HEK293T (cell line): Measurements from ENCODE around the gene MED9.
"Not testable (repeated sequence)": the region's sequence is repeated elsewhere in the genome, so short reads cannot be mapped to it uniquely, and the experiment has no call there.

Source experiments
- CTCF ChIA-PET: fragments of 350-600 bp; formaldehyde crosslinking; extraction: SDS; loops from one replicate; lab custom pipeline; 2021; ENCODE audit warnings: antibody characterized with exemption, inconsistent platforms; lab: Yijun Ruan, JAX
- POLR2A ChIA-PET: fragments of 350-600 bp; formaldehyde crosslinking; extraction: SDS; loops from one replicate; lab custom pipeline; 2020; ENCODE audit warnings: antibody characterized with exemption, inconsistent platforms; lab: Yijun Ruan, JAX
- DNase-seq: peaks from one replicate; pipeline ENCODE4 v3.0.0; 2012; ENCODE audit warnings: mixed read lengths; ENCODE audit errors: extremely low spot score
- ARNT ChIP-seq: fragments of 450-650 bp; IDR thresholded peaks from 2 replicates; pipeline ENCODE4 v1.6.1; 2017; ENCODE audit warnings: mild to moderate bottlenecking
- BHLHE40 ChIP-seq: fragments of 450-650 bp; IDR thresholded peaks from 2 replicates; pipeline ENCODE4 v1.6.1; 2016; ENCODE audit warnings: mild to moderate bottlenecking, moderate library complexity, borderline replicate concordance
- CTBP1 ChIP-seq: fragments of 450-650 bp; IDR thresholded peaks from 2 replicates; pipeline ENCODE4 v1.6.1; 2016; ENCODE audit warnings: borderline replicate concordance
- ELF4 ChIP-seq: fragments of 450-650 bp; IDR thresholded peaks from 2 replicates; pipeline ENCODE4 v1.6.1; 2017; ENCODE audit warnings: antibody characterized with exemption
- FOXA1 ChIP-seq: fragments of 450-650 bp; IDR thresholded peaks from 2 replicates; pipeline ENCODE4 v1.6.1; 2016; ENCODE audit warnings: mild to moderate bottlenecking
- FOXK2 ChIP-seq: fragments of 450-650 bp; IDR thresholded peaks from 2 replicates; pipeline ENCODE4 v1.6.1; 2016; ENCODE audit warnings: mild to moderate bottlenecking
- FOXM1 ChIP-seq: fragments of 450-650 bp; IDR thresholded peaks from 2 replicates; pipeline ENCODE4 v1.6.1; 2017; ENCODE audit warnings: mild to moderate bottlenecking, borderline replicate concordance
- HDGF ChIP-seq: fragments of 450-650 bp; IDR thresholded peaks from 2 replicates; pipeline ENCODE4 v1.6.1; 2017; ENCODE audit warnings: antibody characterized with exemption, borderline replicate concordance
- L3MBTL2 ChIP-seq: fragments of 450-650 bp; conservative IDR thresholded peaks from 2 replicates; pipeline ENCODE4 v1.6.1; 2016; ENCODE audit warnings: mild to moderate bottlenecking
- LEF1 ChIP-seq: fragments of 450-650 bp; IDR thresholded peaks from 2 replicates; pipeline ENCODE4 v1.6.1; 2017; ENCODE audit warnings: mild to moderate bottlenecking, borderline replicate concordance
- NFRKB ChIP-seq: fragments of 450-650 bp; IDR thresholded peaks from 2 replicates; pipeline ENCODE4 v1.6.1; 2016; ENCODE audit warnings: mild to moderate bottlenecking, moderate library complexity
- SP1 ChIP-seq: fragments of 450-650 bp; IDR thresholded peaks from 2 replicates; pipeline ENCODE4 v1.6.1; 2017
- SUZ12 ChIP-seq: fragments of 450-650 bp; IDR thresholded peaks from 2 replicates; pipeline ENCODE4 v1.6.1; 2016; ENCODE audit warnings: mild to moderate bottlenecking
- TARDBP ChIP-seq: fragments of 450-650 bp; IDR thresholded peaks from 2 replicates; pipeline ENCODE4 v1.6.1; 2016
- ZNF384 ChIP-seq: fragments of 450-650 bp; IDR thresholded peaks from 2 replicates; pipeline ENCODE4 v1.6.1; 2016
- TF ChIP-seq, protein P1 (sequence below): fragments of 450-650 bp; IDR thresholded peaks from 2 replicates; pipeline ENCODE4 v1.6.1; 2016

The MED9 gene

GRCh38 chr17:17462048-17462824, 14.6 kb upstream of the MED9 start:
- no peak for DNase-seq
- ChIA-PET POLR2A (interaction anchor here (0.8 kb wide), 1 partner anchor 10 kb away, joined by 3 read pairs; no protein-coding TSS in a partner anchor), CTCF (interaction anchor here (1.3 kb wide), 1 partner anchor 107 kb away, joined by 3 read pairs; no protein-coding TSS in a partner anchor)
- TF ChIP-seq ELF4 (no peak), CTBP1 (no peak), SUZ12 (no peak), TARDBP (no peak), FOXK2 (no peak), FOXM1 (no peak), LEF1 (no peak), SP1 (no peak), HDGF (no peak), L3MBTL2 (no peak), ZNF384 (no peak), NFRKB (no peak), FOXA1 (no peak), ARNT (no peak), BHLHE40 (no peak)
- TF ChIP-seq, protein P1, sequence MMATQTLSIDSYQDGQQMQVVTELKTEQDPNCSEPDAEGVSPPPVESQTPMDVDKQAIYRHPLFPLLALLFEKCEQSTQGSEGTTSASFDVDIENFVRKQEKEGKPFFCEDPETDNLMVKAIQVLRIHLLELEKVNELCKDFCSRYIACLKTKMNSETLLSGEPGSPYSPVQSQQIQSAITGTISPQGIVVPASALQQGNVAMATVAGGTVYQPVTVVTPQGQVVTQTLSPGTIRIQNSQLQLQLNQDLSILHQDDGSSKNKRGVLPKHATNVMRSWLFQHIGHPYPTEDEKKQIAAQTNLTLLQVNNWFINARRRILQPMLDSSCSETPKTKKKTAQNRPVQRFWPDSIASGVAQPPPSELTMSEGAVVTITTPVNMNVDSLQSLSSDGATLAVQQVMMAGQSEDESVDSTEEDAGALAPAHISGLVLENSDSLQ, result no peak

DNA sequence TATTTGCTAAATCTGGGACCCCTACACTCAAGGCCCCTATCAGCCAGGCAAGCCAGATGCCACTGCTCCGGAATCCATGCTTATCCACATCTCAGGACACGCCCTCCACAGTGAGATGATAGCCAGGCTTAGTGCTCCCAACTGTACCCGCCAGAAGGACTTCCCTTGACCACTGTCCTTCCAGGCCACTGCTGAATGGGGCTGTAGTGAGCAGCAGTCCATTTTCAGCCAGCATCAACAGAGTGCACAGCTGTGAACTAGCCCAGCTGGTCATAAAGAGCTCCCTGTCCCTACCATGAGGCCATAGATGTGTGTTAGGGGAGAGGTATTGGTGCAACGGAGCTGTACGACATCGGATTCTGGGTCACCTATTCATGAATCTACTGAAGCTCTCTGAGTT, 13.0 kb upstream of the MED9 start:
- ChIA-PET CTCF (no interaction called here), POLR2A (no interaction called here)
- TF ChIP-seq BHLHE40, result no peak
- TF ChIP-seq FOXA1, result no peak
- no peak for TF ChIP-seq ARNT
- no peak for TF ChIP-seq TARDBP
- no peak for TF ChIP-seq L3MBTL2
- no peak for TF ChIP-seq SUZ12
- no peak for TF ChIP-seq NFRKB
- no peak for TF ChIP-seq FOXK2
- TF ChIP-seq CTBP1, result no peak
- TF ChIP-seq, protein P1, result no peak
- no peak for TF ChIP-seq SP1
- no peak for TF ChIP-seq HDGF
- TF ChIP-seq ZNF384, result no peak
- TF ChIP-seq ELF4, result no peak
- TF ChIP-seq FOXM1, result no peak
- TF ChIP-seq LEF1, result no peak
- DNase-seq, result no peak

DNA sequence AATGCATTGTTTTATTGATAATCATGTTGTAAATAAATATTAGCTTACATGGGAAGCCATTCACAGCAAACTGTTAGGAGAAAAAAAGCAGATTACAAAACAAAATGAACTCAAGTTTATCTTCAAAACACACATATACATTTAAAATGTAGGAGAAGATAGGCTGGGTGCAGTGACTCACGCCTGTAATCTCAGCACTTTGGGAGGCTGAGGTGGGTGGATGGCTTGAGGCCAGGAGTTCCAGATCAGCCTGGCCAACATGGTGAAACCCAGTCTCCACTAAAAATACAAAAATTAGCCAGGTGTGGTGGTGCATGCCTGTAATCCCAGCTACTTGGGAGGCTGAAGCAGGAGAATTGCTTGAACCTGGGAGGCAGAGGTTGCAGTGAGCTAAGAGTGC, 10.9 kb upstream of the MED9 start:
- POLR2A ChIA-PET, DNase-seq: not testable (repeated sequence)
- CTCF ChIA-PET, result interaction anchor here (0.6 kb wide), 1 partner anchor 123 kb away, joined by 4 read pairs; no protein-coding TSS in a partner anchor

DNA sequence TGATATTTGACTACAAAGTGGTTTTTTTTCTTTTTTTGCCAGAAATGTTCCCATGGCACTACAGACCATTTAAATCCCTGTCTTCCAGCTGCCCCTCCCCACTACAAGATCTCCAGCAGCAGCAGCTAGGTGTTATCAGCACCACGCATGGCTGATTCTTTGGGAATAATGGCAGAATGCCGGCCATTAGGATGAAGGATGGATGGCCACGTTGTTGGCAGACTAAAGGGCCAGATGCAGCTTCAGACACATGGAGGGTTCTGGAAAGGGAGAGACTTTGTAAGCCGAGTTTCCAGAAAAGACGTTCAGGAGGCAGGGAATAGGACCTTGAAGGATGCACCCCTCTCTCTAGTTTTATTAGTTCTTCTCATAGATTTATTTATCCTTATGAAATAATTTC, 10.3 kb upstream of the MED9 start:
- DNase-seq, result no peak
- POLR2A ChIA-PET, result no interaction called here
- no peak for TF ChIP-seq LEF1
- TF ChIP-seq BHLHE40, result no peak
- TF ChIP-seq NFRKB, result no peak
- no peak for TF ChIP-seq SUZ12
- no peak for TF ChIP-seq TARDBP
- no peak for TF ChIP-seq HDGF
- no peak for TF ChIP-seq CTBP1
- no peak for TF ChIP-seq ELF4
- no peak for TF ChIP-seq FOXA1
- TF ChIP-seq FOXK2, result no peak
- no peak for TF ChIP-seq SP1
- TF ChIP-seq FOXM1, result no peak
- TF ChIP-seq, protein P1, result no peak
- TF ChIP-seq ZNF384, result no peak
- TF ChIP-seq ARNT, result no peak
- no peak for TF ChIP-seq L3MBTL2
- CTCF ChIA-PET, result no interaction called here

- no peak for DNase-seq
- POLR2A ChIA-PET, result no interaction called here
- no peak for TF ChIP-seq TARDBP
- no peak for TF ChIP-seq L3MBTL2
- no peak for TF ChIP-seq SP1
- TF ChIP-seq FOXA1, result no peak
- TF ChIP-seq CTBP1, result no peak
- no peak for TF ChIP-seq FOXM1
- no peak for TF ChIP-seq HDGF
- TF ChIP-seq NFRKB, result no peak
- TF ChIP-seq ELF4, result no peak
- no peak for TF ChIP-seq LEF1
- CTCF ChIA-PET, result interaction anchor here (1.4 kb wide), 1 partner anchor 325 kb away, joined by 3 read pairs; no protein-coding TSS in a partner anchor
Observed at GRCh38 chr17:17467016-17467415, 9.8 kb upstream of the MED9 start.

- TF ChIP-seq LEF1 (no peak), CTBP1 (no peak), SP1 (no peak), SUZ12 (no peak), FOXA1 (no peak), ELF4 (no peak), FOXK2 (no peak), FOXM1 (no peak), BHLHE40 (no peak), NFRKB (no peak), TARDBP (no peak), HDGF (no peak), L3MBTL2 (no peak), ARNT (no peak), ZNF384 (no peak)
- TF ChIP-seq, protein P1, result no peak
- POLR2A ChIA-PET, result no interaction called here
- no peak for DNase-seq
- CTCF ChIA-PET, result interaction anchor here (1.4 kb wide), 1 partner anchor 326 kb away, joined by 3 read pairs; no protein-coding TSS in a partner anchor
Observed at GRCh38 chr17:17467720-17468119, 9.1 kb upstream of the MED9 start.
